ENCODE results near the gene EPS8.

DNA sequence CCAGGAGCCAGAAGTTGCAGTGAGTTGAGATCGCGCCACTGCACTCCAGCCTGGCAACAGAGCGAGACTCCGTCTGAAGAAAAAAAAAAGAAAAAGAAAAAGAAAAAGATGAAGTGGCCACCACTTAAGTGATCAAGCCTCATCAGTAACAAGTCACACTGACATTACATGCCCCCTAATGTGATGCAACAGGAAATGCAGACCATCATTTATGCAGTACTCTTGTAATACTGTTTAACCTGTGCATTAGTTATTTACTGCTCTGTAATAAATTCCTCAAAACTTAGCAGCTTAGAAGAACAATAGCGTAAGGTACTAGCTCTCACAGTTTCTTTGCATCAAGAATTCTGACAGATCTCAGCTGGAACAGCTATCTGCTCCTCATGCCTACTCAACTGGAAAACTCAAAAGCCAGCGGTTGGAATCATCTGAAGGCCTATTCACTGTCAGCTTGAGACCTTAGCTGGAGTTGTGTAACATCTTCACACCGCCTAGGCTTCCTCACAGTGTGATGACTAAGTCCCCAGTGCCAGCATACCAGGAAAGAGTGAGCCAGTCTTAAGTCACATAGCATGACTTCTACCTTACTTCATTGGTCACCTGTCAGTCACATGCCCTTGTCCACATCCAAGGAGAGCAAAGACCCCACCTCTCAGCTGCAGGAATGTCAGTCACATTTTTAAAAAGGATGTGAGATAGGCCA lies 31.5 kb downstream of the EPS8 start:
- TF ChIP-seq CTCF (conservative IDR thresholded peaks at IDR 0.05): no peak
- TF ChIP-seq ZFX (IDR thresholded peaks at IDR 0.05): no peak

Data from C4-2B (cell line).